KG1 (cell line): ENCODE measurements around the gene ACTR5.

ENCODE experiments used
- DNase-seq: peaks from one replicate; lab custom pipeline; 2025; lab: John Stamatoyannopoulos, UW

The ACTR5 gene

DNA sequence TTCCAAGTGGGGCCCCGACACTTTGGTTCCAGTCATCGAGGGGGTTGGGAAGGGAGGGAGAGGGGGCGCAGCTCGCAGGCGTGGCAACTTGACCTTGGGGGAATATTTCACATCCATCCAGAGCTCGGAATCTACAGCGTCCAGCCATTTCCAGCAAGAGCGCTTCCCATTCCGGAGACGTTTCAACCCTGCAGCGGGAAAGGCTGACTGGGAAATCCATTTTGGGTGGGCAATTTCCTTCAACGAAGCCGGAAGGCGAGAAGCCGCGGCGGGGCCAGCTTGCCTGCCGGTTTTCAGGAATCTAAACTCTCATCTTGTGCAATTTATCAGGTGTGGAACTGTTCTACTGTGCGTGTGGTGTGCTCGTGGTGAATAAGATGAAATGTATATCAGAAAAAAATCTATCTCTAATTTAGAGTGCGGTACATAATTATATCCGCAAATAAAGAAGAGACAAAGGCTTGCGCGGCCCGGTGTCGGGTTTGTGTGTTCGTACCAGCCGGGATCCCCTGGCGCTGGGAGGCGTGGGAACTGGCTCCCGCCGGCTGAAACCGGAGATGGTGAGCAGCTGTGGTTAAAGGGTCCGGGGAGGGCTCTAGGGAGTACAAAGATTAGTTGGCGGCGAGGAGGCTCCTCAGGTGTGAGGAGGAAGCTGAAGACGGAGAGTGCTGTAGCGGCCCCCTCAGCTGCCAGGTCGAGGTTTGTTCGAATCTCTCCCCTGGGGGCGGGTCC, 19.2 kb upstream of the ACTR5 start:
- DNase-seq, result no peak

DNA sequence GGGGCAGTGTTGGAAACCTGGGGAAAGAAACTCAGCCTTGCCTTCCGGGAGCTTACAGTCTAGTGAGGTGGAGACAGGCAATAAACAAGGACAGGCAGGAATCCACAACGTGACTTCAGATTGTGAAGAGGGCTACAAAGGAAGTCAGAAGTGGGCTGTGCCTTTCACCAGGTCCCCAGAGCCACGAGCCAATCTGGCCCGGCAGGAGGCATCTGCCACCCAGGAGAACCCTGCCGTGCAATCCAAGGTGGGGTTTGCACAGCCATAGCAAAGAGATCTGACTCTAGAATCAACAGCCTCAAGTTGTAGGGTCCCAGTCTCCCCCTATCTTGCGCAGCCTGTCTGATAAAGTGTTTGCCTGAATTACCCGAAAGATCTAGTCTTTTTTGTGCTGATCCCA, 18.5 kb upstream of the ACTR5 start:
- no peak for DNase-seq

DNA sequence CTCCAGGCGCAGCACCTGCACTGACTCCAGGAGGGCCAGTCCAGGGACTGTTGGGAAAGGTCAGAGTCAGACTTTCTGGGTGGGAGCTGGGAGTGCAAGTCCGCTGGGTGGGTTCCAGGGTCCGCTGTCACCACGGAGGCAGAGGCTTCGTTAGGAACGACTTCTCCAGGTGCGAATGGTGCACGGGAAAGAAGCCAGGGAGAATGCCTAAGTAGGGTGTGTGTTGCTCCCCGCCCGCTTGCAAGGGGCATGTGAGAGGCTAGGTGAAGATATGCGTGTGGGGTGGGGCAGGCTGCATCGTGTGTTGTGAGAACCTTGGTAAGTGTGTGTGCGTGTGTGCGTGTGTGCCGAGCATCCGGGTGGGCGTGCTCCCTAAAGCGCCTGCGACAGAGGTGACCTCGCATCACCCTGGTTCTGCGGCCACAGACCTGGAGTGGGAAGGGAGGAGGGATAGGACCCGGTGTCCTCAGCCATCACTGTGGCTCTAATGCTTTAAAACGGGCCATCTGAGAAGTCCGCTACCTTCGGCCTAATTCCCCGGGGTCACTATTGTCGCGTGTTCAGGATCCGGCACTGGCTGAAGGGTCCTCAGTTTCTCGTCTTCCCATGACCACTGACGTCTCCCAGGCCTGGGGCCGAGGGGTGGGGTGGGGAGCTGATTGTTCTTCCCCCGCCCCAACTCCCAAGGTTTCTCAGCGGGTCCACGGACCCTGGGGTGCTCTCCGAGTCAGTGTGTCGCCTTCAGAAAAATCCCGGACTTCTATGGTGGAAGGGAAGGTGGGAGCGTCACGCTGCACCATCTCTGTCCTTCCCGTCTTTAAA, 17.9 kb upstream of the ACTR5 start:
- no peak for DNase-seq

DNA sequence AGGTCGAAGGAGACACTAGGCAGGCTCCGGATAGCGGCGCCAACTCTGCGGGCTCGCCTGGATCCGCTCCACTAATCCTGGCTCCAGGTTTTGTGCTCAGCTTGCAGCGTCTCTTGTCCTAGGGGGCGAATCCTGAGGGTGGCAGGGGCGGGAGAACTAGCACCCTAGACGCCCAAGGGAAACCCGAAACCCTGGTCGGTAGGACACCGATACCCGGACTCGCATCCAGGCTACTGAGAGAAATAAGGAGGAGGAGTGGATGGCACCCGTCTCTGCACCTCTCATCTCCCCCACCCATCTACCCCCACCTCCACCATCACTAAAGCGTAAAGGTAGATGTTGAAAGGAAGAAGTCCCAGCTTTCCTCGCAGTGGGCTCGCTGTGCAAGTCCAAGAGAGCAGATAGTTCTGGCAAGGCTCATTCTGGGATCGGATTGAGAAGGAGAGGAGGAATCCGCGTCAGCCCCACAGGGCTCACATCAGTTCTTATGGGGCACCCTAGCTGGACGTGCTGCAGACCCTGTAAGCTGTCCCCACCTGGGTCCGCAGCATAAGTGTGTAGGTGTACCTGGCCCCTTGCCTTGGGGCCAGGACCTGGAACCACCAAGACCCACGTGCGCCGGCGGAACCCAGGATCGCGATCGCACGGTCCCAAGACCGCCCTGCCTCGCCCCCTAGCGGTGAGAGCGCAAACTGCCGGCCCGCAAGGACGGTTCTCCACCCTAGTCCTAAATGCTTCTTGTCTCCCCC, 17.1 kb upstream of the ACTR5 start:
- peak; percentile 36 for DNase-seq

DNA sequence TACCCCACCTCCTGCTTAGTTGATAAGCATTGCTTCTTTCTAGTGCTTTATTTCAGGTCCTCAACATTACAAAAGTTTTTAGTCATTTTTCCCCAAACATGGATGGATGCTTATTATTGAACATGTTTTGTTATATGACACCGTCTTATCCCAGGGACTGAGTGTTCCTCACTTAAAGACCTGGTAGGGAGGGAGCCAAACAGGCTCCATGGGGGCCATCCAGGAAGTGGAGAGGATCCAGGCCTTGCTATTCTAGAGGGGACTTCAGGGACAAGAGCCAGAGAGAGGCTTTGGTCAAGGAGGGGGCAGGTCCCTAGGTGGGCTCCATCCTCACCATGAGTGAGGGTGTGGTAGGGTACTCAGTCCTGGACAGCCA, 16.5 kb upstream of the ACTR5 start:
- no peak for DNase-seq

DNA sequence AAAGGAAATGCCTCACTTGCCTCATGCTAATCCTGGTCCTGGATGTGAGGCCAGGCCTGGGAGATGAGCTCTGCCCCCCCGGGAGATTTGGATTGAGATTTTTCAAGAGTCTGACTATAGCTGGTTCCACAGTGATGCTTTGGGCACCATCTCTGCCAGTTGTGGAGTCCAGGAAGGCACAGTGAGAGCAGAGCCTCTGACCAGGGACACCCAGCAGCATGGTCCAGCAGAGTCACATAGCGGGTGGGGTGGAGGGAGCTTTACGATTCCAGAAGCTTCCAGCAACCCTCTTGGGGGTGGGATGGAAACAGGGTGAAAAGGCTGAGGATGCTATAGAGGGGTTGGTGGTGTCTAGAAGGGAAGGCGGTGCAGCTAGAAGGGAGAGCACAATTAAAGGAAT, 15.3 kb upstream of the ACTR5 start:
- DNase-seq, result no peak

DNA sequence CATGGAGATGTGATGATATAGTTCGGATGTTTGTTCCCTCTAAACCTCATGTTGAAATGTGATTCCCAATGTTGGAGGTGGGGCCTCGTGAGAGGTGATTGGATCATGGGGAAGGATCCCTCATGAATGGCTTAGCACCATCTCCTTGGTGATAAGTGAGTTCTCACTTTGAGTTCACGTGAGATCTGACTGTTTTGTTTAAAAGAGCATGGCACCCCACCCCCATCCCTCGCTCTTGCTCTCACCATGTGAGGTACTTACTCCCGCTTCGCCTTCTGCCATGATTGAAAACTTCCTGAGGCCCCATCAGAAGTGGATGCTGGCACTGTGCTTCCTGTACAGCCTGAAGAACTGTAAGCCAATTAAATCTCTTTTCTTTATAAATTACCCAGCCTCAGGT, 13.1 kb upstream of the ACTR5 start:
- DNase-seq, result no peak

DNA sequence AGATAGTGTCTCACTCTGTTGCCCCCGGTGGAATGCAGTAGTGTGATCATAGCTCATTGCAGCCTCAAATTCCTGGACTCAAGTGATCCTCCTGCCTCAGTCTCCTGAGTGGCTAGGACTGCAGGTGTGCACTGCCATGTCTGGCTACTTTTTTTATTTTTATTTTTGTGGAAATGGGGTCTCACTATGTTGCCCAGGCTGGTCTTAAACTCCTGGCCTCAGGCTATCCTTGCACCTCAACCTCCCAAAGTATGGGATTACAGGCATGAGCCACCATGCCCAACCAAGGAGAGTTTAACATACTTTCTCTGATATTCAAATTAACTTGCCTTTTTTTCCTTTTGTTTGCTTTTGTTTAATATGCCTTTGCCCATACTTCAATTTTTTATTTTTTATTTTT, 10.4 kb upstream of the ACTR5 start:
- DNase-seq, result no peak

DNA sequence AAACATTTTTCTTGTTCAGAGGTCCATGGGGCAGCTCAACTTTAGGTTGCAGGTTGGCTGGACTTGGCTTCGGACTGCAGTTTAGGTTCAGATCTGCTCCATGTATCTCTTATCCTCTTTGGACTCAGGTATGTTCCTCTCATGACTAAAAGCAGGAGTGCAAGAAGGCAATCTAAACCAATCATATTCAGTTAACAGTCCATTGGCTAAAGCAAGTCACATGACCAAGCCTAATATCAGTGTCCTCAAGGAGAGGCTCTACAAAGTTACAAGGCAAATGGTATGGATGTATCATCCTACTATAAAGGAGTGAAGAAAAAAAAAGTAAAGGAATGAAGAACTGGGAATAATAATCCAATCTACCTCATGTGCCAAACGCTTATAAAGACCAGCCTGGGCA, 2.5 kb upstream of the ACTR5 start:
- DNase-seq, result no peak

DNA sequence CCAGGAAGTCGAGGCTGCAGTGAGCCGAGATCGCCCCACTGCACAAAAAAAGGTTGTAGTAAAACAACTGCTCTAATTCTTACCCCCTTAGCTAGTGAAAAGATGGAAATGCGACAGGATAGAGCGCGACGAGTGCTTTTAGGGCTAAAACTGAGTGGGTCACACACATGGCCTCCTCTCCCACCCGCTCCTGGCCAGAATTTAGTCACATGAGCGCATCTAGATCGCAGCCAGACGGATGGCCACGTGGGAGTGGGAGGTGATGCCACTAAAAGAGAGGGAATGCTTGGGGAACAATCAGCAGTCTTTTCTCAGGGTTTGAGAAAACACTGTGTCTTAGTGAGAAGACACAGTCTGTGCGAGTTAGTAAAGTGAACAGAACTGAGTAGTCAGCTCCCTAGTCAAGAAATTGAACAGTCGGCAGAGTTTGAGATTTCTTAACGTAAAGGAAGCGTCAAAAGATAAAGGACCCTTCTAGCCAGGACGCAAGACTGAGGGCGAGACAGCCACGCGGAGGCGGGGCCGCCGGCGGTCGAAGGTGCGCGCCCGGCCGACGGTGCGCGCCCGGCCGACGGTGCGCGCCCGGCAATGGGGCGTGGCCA, 664 bp upstream of the ACTR5 start:
- DNase-seq, result no peak

DNA sequence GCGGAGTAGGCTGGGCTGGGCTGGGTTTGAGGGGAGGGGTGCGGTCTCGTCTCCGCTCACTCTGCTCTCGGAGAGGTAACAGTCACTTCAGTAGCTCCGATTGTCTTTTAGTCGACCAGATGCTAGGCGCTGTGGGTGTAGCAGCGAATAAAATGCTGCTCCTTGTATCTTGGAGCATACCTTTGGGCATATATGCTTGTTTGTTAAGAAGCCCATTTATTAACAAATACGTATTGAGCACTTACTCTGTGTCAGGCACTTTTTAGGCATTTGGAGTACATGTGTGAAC, 545 bp downstream of the ACTR5 start:
- no peak for DNase-seq

DNA sequence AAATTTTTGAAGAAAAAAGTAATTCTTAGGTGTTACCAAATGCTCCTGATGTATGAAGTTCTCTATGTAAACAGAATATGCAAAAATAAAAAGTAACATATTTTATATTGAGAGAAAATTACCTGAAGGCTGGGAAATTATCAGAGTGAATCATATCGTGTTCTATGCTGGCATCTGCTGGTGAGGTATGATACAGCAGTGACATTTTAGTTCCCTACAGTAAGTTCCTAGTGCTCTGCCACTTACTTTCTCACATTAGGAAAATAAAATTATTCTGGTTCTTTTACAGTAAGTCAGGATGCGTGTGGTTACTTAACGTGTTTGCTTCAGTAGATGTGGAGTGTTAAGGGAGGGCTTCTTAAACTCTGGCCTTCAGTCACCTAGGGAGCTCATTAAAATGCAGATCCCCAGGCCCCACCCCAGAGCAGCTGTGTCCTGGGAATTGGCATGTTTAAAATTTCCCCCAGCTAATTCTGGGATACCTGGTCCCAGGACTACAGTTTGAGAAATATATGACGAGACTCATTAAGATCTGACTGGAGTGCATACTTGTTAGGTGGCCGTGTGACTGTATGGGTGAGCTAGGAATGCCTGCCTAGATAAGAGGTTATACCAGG, 3.2 kb downstream of the ACTR5 start:
- DNase-seq, result peak; percentile 15

DNA sequence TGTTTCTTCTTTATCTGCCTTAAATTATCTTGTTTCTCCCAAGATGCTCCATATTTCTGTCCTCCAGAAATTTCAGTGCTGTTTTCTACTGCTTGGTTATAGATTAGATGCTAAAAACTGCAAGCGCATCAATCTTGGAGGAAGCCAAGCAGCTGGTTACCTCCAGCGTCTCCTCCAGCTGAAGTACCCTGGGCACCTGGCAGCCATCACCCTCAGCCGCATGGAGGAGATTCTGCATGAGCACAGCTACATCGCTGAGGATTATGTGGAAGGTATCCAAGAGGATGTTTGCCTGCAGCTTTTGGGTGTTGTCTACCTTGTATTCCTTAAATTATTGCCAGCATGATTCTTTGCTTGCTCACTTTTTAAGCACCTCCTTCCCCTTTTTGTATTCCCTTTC, 3.8 kb downstream of the ACTR5 start:
- DNase-seq, result no peak

DNA sequence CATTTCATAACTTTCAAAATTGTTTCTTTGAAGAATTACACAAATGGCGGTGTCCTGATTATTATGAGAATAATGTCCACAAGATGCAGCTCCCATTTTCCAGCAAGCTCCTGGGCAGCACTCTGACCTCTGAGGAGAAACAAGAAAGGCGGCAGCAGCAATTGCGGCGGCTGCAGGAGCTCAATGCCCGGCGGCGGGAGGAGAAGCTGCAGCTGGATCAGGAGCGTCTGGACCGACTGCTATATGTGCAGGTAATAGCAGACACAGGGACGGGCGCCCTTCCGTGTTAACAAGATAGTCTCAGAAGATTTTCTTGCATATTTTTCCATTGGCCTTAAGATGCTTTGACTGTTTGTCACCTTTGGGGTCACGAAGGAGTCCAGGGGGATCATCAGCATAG, 6.7 kb downstream of the ACTR5 start:
- no peak for DNase-seq

DNA sequence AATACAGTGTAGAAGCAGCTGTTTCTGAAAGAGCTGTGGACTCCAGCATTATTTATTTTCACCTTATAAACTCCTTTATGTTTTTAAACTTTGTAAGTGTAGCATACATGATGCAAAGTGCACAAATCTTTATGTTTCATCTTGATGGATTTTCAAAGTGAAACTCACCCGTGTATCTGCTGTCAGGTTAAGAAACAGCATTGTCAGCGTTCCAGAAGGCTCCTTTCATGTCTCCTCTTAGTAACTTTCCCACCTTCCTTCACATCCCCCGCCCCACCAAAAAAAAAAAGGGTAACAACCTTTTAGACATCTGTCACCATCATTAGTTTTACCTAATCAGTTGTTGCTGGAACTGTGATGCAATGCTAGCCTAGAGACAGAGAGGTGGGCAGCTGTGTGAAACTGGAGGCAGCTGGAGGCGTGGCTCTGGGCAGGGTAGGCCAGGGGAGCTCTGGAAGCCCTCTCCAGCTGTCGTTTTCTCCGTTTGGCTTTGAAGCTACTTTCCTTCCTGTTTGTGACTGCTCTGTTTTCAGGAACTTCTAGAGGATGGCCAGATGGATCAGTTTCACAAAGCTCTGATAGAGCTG, 7.2 kb downstream of the ACTR5 start:
- DNase-seq, result no peak

DNA sequence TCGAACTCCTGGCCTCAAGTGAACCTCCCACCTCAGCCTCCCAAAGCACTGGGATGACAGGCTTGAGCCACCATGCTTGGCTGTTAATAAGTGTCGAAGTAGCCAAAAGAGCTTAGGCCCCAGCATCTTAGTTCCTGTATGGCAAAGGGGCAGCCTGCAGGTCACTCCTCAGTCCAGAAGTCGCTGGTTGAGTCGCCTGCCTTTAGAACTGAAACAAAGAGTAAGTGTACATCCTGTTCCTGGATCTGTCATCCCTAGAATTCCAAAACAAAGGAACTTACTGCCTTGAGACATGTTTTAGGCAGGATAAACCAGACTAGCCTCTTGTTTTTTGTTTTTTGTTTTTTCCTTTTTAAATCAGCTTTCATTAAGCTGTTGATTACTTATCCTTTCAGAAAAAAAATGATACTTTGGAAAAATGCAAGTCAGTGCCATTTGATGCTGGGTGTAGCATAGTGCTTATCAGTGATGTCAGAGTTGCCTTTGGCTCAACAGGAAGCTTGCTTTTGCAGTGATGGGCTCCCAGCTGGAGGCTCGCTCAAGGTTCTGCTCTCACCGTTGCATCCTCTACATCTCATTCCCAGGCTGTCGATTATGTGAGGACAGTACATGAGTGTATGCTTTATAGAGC, 9.0 kb downstream of the ACTR5 start:
- DNase-seq, result no peak

DNA sequence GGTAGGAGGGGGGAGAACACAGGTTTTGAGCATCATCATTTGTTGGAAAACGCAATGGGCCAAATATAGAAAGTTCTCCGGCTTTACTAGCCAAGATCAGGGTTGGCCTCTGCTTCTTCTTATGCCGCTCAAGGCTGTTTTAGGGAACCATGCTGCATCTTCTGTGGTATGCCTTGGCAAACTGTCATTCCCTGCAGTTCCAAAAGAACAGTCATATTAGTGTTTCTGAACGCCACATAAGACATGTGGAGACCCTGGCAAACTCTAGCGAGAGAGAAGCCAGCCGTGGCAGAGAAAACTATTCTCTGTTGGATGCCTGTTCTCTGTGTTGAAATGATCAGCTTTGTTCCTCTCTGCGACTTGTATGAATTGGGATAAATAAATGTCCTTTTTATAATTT, 10.8 kb downstream of the ACTR5 start:
- DNase-seq, result no peak

DNA sequence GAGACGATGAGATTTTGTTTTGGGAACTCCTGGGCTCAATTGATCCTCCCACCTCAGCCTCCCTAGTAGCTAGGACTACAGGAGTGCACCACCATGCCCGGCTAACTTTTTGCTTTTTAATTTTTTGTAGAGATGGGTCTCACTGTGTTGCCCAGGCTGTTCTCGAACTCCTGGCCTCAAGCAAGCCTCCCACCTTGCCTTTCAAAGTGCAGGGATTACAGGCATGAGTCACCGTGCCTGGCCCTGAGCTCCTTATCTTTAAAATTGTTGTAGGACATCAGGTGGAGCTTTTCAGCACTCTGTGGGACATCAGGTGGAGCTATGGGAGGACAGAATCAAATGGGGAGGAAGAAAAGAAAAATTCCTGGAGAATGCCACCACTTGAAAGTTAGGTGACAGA, 12.7 kb downstream of the ACTR5 start:
- no peak for DNase-seq

DNA sequence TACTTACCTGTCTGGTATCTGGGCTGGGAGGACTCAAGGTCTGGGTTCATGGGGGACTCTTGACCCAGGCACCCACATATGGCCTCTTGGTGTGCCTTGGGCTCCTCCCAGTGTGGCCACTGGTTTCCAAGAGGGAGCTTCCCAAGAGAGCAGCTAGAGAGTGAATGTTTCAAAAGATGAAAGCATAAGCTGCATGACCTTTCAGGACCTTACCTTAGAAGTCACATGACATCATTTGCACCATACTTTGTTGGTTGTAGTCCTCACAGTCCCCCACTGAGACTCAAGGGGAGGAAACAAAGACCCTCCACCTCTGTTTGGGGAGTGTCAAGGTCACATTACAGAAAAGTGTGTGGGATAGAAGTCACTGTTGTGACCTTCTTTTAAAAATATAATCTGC, 13.9 kb downstream of the ACTR5 start:
- no peak for DNase-seq

DNA sequence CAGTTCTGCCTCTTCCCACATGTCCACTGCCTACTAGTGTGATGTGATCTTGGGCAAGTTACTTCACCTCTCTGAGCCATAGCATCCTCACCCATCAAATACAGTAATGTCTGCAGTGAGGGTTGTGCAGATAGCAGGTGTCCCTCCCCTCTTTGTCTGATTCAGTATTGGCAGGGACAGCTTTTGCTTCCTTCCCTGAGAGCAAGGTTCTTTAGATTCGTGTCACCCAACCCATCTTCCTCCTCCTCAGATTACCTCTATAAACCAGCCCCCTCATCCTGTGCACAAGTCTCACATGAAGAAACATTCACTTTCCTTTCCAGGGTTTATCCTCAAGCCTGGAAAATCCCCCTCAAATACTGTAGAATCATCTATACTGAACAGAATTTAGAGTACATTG, 15.4 kb downstream of the ACTR5 start:
- no peak for DNase-seq

DNA sequence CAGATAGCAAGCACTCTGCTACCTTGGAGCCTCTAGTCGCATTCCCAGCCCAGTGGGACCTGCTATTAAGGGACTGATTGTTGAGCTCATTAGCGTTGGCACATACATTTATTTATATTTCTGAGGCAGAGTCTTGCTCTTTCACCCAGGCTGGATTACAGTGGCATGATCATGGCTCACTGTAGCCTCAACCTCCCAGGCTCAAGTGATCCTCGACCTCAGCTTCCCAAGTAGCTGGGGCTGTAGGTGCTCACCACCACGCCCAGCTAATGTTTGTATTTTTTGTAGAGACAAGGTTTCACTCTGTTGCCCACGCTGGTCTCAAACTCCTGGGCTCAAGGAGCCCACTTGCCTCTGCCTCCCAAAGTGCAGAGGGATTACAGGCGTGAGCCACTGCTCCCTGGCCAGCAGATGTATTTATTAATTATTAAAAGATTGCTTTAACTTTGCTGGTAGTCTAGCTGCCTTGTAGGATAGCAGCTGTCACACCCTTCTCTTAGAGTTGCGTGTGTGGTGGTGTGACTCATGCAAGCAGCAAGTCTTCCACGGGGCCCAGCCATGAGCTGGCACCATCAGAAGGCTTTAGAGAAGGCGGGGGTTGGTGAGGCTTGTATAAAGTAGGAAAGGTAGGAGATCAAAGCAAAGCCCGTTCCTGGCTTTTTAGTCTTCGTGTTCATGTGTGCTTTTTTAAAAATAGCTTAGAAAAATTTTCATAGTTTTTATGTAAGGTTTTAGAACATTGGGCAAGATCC, 16.5 kb downstream of the ACTR5 start:
- DNase-seq, result no peak
